Prostate gland (tissue), 2 donors: ENCODE measurements around the gene CGNL1.

Source experiments
- POLR2A ChIP-seq: fragments of 450-650 bp; IDR thresholded peaks from one replicate; pipeline ENCODE4 v1.6.1; 2016; ENCODE audit warnings: antibody characterized with exemption, mild to moderate bottlenecking
- POLR2AphosphoS5 ChIP-seq: sonication (generic); formaldehyde crosslinking; IDR thresholded peaks from one replicate; pipeline ENCODE4 v1.6.1; 2017; ENCODE audit warnings: antibody characterized with exemption
- TF ChIP-seq, protein P1 (sequence below), 4 experiments: fragments of 200-600 bp in 2 of 4; fragments of 450-650 bp in 2 of 4; sonication (generic) in 2 of 4; IDR thresholded peaks; 1 replicate in 3 of 4; 2 replicates in 1 of 4; pipeline ENCODE4 v1.5.1; 2016 to 2019; ENCODE audit warnings: antibody characterized with exemption in 4 of 4, mild to moderate bottlenecking in 2 of 4, moderate library complexity in 2 of 4

DNA sequence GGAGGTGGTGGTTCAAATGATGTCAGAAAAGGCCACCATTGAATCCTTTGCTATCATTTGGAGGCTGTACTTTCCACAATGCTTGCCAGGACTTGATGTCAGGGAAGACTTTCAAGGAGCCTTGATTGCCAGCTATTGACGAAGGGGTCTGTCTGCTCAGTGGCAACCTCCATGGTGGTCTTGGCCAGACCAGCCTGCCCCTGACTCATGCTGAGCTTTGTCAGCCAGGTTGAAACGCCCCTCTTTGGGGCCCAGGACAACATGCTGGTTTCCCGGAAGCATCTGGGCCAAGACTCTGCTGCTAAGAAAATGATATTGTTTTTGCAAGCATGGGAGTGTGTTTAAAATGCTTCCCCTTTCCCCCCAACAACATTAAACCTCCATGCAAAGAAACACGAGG is 26.7 kb downstream of the CGNL1 start:
- TF ChIP-seq, protein P1, sequence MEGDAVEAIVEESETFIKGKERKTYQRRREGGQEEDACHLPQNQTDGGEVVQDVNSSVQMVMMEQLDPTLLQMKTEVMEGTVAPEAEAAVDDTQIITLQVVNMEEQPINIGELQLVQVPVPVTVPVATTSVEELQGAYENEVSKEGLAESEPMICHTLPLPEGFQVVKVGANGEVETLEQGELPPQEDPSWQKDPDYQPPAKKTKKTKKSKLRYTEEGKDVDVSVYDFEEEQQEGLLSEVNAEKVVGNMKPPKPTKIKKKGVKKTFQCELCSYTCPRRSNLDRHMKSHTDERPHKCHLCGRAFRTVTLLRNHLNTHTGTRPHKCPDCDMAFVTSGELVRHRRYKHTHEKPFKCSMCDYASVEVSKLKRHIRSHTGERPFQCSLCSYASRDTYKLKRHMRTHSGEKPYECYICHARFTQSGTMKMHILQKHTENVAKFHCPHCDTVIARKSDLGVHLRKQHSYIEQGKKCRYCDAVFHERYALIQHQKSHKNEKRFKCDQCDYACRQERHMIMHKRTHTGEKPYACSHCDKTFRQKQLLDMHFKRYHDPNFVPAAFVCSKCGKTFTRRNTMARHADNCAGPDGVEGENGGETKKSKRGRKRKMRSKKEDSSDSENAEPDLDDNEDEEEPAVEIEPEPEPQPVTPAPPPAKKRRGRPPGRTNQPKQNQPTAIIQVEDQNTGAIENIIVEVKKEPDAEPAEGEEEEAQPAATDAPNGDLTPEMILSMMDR (IDR thresholded peaks at IDR 0.05) = no peak
- TF ChIP-seq POLR2A (no peak), POLR2AphosphoS5 (no peak)
